GM12801 (cell line): ENCODE data around the gene TMEM225.

ENCODE experiments used
- TF ChIP-seq, protein P1 (sequence below): IDR thresholded peaks from one replicate; pipeline ENCODE4 v1.5.1; 2011; ENCODE audit warnings: control low read depth; ENCODE audit not compliant: insufficient read length; ENCODE audit errors: extremely low read depth

The TMEM225 gene

DNA sequence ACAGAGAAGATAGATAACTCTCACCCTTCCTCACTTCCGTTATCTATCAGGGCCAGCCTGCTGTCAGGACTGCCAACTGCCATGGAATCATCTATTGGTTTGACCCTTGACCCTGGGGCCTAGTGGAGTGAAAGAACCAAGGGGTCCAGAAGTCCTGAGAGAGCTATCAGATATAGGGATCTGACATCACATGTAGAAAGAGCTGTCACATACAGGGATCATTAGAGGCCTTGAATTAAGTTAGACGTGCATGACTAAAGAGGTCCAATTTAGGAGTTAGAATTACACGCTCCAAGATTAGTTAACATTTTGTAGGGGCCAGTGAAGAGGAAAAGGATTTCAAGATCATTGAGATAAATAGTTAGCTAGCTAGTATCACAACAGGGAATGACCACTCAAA is at the start of gene TMEM225:
Gene TMEM225, minus strand, starts transcription at position 101 of the 400 bp plus-strand sequence. CDS start 245 bp downstream, outside the sequence.
- TF ChIP-seq, protein P1, sequence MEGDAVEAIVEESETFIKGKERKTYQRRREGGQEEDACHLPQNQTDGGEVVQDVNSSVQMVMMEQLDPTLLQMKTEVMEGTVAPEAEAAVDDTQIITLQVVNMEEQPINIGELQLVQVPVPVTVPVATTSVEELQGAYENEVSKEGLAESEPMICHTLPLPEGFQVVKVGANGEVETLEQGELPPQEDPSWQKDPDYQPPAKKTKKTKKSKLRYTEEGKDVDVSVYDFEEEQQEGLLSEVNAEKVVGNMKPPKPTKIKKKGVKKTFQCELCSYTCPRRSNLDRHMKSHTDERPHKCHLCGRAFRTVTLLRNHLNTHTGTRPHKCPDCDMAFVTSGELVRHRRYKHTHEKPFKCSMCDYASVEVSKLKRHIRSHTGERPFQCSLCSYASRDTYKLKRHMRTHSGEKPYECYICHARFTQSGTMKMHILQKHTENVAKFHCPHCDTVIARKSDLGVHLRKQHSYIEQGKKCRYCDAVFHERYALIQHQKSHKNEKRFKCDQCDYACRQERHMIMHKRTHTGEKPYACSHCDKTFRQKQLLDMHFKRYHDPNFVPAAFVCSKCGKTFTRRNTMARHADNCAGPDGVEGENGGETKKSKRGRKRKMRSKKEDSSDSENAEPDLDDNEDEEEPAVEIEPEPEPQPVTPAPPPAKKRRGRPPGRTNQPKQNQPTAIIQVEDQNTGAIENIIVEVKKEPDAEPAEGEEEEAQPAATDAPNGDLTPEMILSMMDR = no peak

DNA sequence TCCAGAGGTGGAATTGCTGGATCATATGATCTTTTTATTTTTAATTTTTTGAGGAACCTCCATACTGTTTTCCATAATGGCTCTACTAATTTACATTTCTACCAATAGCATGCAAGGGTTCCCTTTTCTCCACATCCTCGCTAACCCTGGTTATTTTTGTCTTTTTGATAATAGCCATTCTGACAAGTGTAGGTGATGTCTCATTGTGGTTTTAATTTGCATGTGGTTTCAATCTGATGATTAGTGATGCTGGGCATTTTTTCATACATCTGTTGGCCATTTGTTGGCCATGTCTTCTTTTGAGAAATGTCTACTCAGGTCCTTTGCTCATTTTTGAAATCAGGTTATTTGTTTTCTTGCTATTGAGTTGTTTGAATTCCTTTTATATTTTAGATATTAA is 38.6 kb upstream of the TMEM225 start:
- TF ChIP-seq, protein P1 = no peak

DNA sequence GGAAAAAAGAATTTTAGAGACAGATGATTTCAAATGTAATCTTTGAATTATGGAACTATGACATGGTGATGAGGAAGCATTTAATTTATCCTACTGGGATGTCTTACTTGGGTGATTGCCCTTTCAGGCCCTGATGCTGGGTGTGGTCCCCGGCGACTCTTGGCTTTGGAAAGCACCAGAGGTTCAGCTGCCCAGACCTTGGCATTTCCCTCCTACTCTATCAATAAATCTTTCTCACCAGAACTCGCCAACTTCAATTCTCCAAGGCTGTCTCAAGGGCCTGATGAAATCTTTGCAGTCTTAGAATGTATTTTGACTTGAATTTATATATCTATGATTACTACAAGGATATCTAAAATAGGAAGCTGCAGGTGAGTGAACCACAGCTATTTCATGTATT is 35.5 kb upstream of the TMEM225 start:
- TF ChIP-seq, protein P1 = no peak

DNA sequence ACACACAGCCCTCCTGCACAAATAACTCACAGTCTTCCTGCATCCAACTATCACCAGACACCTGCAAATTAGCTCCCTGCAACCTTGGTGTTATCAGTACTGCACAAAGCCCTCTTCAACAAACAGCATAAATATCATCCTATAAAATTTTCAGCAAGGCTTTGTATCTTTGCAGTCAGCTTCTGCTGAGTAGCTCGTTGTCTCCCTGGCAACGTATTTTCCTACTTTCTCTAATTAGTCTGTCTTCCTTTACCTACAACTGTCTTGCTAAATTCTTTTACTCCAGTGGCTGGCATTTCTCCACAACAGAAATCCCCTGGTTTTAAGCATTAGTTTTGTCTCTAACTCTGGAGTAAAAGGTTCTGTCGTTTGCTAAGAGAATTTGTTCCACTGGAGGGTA is 20.4 kb upstream of the TMEM225 start:
- TF ChIP-seq, protein P1 = no peak

- TF ChIP-seq, protein P1 = no peak
These were observed 19.5 kb upstream of the TMEM225 start for GRCh38 chr11:123904932-123905331.

DNA sequence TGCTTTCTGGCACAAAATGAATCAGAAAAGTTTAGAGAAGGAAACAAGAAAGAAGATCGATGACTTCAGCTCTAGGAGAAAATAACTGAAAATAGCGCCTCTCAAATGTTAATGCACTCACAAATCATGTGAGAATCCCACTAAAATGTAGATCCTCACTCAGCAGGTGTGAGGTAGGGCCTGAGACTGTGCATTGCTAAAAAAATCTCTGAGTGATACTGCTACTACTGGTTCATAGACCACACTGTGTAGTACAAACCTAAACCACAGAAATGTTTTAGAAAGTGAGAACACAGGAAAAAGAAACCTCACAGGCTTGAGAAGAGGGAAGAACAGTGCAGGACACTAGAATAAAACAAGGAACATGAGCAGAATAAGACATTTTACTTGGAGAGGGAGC is 18.5 kb upstream of the TMEM225 start:
- TF ChIP-seq, protein P1 = no peak

- TF ChIP-seq, protein P1 = no peak
These were observed 16.4 kb upstream of the TMEM225 start, which contains the start of gene OR8D4 for GRCh38 chr11:123901867-123902266. OR8D4 (plus strand) TSS chr11:123902167; CDS start chr11:123906432, 4,265 bp downstream.
